ENCODE data around the gene BCL11A. TPM values are rescaled to one million over a fixed set of nuclear protein-coding genes. Genes with fewer than 3 reads are reported as not detected.

Gene BCL11A
- total RNA-seq, 4 donors from 2014 or later = 0.22 TPM; not detected in 3

GRCh38 chr2:60523963-60524362 lies 29.5 kb downstream of the BCL11A start:
- Histone ChIP-seq H3K27ac (no peak overlapping the region), H3K4me1 (no peaks in the 10 kb centered on the region), H3K9me3 (no peaks in the 10 kb centered on the region), H3K36me3 (no peaks in the 10 kb centered on the region), H3K27me3 (peaks cover 0 to 3% of the 10 kb centered on the region in 2 donors), H3K4me3 (no peak overlapping the region)
- no peak for TF ChIP-seq EP300 (IDR thresholded peaks at IDR 0.05)
- no peak for TF ChIP-seq POLR2A (IDR thresholded peaks at IDR 0.05)
- no peak for TF ChIP-seq CTCF (IDR thresholded peaks at IDR 0.05)
- DNase-seq (ENCODE audit: low spot score in 2 of 2) = no peak
- WGBS, 2 donors = 93 to 94% methylated on average over 6 of the region's 6 CpGs

- Histone ChIP-seq H3K36me3 (no peaks in the 10 kb centered on the region), H3K4me1 (no peaks in the 10 kb centered on the region), H3K27me3 (no peaks in the 10 kb centered on the region), H3K9me3 (no peaks in the 10 kb centered on the region), H3K27ac (no peak overlapping the region), H3K4me3 (no peak overlapping the region)
- DNase-seq (ENCODE audit: low spot score in 2 of 2) = no peak
- 56 to 58% methylated on average over 3 of the region's 3 CpGs for WGBS, 2 donors
- TF ChIP-seq POLR2A (IDR thresholded peaks at IDR 0.05) (no peak), CTCF (IDR thresholded peaks at IDR 0.05) (no peak), EP300 (IDR thresholded peaks at IDR 0.05) (no peak)
Observed at GRCh38 chr2:60522462-60522861, 31.0 kb downstream of the BCL11A start.

- H3K4me1 ChIP-seq = no peaks in the 10 kb centered on the region
- no peak overlapping the region for H3K4me3 ChIP-seq
- H3K27me3 ChIP-seq = no peaks in the 10 kb centered on the region
- no peaks in the 10 kb centered on the region for H3K36me3 ChIP-seq
- DNase-seq (ENCODE audit: low spot score in 2 of 2) = no peak
- TF ChIP-seq CTCF (IDR thresholded peaks at IDR 0.05) (no peak), POLR2A (IDR thresholded peaks at IDR 0.05) (no peak), EP300 (IDR thresholded peaks at IDR 0.05) (no peak)
- H3K27ac ChIP-seq = no peak overlapping the region
- H3K9me3 ChIP-seq = no peaks in the 10 kb centered on the region
- 70 to 79% methylated on average over 5 of the region's 5 CpGs for WGBS, 2 donors
Observed at GRCh38 chr2:60521626-60522025, 31.8 kb downstream of the BCL11A start.

- no peak for TF ChIP-seq EP300 (IDR thresholded peaks at IDR 0.05)
- TF ChIP-seq POLR2A (IDR thresholded peaks at IDR 0.05) = no peak
- no peak for TF ChIP-seq CTCF (IDR thresholded peaks at IDR 0.05)
- H3K4me3 ChIP-seq = no peak overlapping the region
- no peaks in the 10 kb centered on the region for H3K36me3 ChIP-seq
- no peaks in the 10 kb centered on the region for H3K9me3 ChIP-seq
- DNase-seq (ENCODE audit: low spot score in 2 of 2) = no peak
- H3K4me1 ChIP-seq = peaks cover 0 to 3% (median 0%) of the 10 kb centered on the region in 4 donors
- WGBS, 2 donors = 90 to 92% methylated on average over 9 of the region's 9 CpGs
- H3K27me3 ChIP-seq = no peaks in the 10 kb centered on the region
- H3K27ac ChIP-seq = no peak overlapping the region
Observed at GRCh38 chr2:60520917-60521539, 32.4 kb downstream of the BCL11A start.

GRCh38 chr2:60520151-60520876 lies 33.1 kb downstream of the BCL11A start:
- no peaks in the 10 kb centered on the region for H3K36me3 ChIP-seq
- H3K4me1 ChIP-seq = peaks cover 0 to 5% (median 0%) of the 10 kb centered on the region in 4 donors
- no peak for DNase-seq (ENCODE audit: low spot score in 2 of 2)
- no peak overlapping the region for H3K27ac ChIP-seq
- H3K27me3 ChIP-seq = no peaks in the 10 kb centered on the region
- WGBS, 2 donors = 79 to 84% methylated on average over 8 of the region's 8 CpGs
- H3K9me3 ChIP-seq = no peaks in the 10 kb centered on the region
- TF ChIP-seq CTCF (IDR thresholded peaks at IDR 0.05) (no peak), EP300 (IDR thresholded peaks at IDR 0.05) (no peak), POLR2A (IDR thresholded peaks at IDR 0.05) (no peak)
- no peak overlapping the region for H3K4me3 ChIP-seq
